UCSD-AML1 (cell line): ENCODE measurements around the gene UGT1A9.
"Not testable (repeated sequence)": the region's sequence is repeated elsewhere in the genome, so short reads cannot be mapped to it uniquely, and the experiment has no call there.

Experiments used
- DNase-seq: peaks from one replicate; lab custom pipeline; 2025; ENCODE audit not compliant: unreplicated experiment; lab: John Stamatoyannopoulos, UW

UGT1A9 gene

DNA sequence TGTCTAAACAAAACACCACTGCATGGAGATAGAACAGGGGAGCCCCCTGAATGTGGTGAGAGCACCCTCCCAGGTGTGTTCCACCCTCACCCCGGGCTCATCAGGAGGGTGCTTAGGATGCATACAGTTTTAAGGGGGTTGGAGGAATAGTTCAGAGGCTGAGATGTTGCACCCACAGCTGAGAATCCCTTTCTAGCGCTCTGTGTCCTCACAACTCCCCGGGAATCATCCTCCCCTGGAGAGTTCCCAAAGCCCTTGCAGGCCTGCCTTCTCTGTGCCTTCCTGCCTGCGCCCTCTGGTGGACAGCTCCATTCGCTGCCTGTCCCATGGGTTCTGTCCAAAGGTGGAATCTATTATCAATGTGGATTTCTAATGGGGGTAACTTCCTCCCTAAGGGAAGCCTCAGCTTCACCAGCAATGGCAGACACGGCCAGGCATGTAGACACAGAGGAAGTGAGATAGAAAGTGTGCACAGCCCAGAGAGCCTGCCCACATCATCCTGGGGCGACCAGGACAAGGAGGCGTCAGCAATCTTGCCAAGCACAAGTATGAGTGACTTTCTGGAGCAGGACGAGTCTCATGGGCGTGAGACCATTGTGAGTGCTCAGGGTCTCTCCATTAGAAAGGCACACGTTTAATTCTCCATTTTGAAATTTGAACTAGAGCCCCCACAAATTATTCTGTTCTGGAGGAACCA is 39.8 kb downstream of the UGT1A9 start:
- DNase-seq, result peak; percentile 70

DNA sequence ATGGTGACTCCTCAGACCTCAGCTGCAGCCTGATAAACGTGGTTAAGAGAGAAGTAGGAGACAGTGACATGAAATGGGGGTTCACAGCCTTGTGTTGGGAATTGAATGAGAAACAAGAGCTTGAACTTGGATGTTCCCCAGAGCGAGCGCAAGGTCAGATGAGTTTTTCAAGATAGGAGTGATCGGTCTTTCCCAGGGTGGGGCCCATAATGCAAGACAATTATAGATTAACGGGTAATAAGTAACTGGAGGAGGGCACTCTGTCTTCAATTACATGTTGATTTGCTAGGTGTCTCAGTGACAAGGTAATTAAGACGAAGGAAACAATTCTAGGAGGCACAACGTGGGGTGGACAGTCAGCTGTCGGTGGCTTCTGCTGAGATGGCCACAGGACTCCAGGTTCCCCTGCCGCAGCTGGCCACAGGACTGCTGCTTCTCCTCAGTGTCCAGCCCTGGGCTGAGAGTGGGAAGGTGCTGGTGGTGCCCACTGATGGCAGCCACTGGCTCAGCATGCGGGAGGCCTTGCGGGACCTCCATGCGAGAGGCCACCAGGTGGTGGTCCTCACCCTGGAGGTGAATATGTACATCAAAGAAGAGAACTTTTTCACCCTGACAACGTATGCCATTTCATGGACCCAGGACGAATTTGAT is 41.0 kb downstream of the UGT1A9 start, which contains the start of gene UGT1A5:
Gene UGT1A5 (plus strand): TSS at position 297 of the 651 bp plus-strand sequence. CDS start 85 bp downstream, at position 382.
- DNase-seq, result no peak

DNA sequence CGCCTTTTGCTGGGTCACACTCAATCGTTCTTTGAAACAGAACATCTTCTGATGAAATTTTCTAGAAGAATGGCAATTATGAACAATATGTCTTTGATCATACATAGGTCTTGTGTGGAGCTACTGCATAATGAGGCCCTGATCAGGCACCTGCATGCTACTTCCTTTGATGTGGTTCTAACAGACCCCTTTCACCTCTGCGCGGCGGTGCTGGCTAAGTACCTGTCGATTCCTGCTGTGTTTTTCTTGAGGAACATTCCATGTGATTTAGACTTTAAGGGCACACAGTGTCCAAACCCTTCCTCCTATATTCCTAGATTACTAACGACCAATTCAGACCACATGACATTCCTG is 41.5 kb downstream of the UGT1A9 start:
- no peak for DNase-seq

DNA sequence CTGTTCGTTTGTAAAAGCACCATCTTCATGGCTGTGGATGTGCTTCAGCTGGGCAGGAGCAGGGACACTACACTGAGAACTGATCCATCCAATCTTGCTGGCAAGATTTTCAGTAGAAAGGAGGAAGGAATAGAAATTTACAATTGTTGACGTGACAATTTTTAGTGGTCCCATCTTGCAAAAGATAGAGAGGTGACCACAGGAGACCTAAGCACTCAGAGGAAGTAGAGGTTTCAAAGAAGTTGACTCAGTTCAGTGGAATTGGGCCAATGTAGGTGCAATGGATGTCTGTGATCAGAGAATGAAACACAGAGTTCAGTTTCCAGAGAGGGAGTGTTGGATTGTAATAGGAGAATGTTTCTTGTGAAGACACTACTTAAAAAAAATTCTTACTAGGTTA is 42.4 kb downstream of the UGT1A9 start:
- no peak for DNase-seq

DNA sequence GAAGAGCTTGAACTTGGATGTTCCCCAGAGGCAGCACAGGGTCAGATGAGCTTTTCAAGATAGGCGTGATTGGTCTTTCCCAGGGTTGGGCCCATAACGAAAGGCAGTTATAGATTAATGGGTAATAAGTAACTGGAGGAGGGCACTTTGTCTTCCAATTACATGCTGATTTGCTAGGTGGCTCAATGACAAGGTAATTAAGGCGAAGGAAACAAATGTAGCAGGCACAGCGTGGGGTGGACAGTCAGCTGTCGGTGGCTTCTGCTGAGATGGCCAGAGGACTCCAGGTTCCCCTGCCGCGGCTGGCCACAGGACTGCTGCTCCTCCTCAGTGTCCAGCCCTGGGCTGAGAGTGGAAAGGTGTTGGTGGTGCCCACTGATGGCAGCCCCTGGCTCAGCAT is 46.9 kb downstream of the UGT1A9 start, which contains the start of gene UGT1A4:
Gene UGT1A4 (plus strand): TSS at position 185 of the 400 bp plus-strand sequence. CDS start 85 bp downstream, at position 270.
- DNase-seq, result no peak

DNA sequence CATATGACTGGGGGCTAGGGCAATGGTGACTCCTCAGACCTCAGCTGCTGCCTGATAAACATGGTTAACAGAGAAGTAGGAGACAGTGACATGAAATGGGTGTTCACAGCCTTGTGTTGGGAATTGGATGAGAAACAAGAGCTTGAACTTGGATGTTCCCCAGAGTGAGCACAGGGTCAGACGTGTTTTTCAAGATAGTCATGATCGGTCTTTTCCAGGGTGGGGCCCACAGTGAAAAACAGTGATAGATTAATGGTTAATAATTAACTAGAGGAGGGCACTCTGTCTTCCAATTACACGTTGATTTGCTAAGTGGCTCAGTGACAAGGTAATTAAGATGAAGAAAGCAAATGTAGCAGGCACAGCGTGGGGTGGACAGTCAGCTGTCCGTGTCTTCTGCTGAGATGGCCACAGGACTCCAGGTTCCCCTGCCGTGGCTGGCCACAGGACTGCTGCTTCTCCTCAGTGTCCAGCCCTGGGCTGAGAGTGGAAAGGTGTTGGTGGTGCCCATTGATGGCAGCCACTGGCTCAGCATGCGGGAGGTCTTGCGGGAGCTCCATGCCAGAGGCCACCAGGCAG is 57.1 kb downstream of the UGT1A9 start, which contains the start of gene UGT1A3:
Gene UGT1A3 (plus strand): TSS at position 320 of the 579 bp plus-strand sequence. CDS start 85 bp downstream, at position 405.
- no peak for DNase-seq

DNA sequence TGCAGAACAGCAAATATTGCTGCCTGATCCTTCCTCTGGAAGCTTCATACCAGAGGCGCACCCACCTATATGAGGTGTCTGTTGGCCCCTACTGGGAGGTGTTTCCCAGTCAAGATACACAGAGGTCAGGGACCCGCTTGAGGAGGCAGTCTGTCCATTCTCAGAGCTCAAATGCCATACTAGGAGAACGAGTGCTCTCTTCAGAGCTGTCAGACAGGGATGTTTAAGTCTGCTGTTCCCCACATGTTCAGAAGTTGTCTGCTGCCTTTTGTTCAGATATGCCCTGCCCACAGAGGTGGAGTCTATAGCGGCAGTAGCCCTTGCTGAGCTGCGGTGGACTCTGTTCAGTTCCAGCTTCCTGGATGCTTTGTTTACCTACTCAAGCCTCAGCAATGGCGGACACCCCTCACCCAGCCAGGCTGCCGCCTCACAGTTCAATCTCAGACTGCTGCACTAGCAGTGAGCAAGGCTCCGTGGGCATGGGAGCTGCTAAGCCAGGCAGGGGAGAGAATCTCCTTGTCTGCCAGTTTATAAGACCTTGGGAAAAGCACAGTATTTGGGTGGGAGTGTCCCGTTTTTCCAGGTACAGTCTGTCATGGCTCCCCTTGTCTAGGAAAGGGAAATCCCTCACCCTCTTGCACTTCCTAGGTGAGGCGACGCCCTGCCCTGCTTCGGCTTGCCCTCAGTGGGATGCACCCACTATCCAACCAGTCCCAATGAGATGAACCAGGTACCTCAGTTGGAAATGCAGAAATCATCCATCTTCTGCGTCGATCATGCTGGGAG is 65.4 kb downstream of the UGT1A9 start:
- DNase-seq, result not testable (repeated sequence)

DNA sequence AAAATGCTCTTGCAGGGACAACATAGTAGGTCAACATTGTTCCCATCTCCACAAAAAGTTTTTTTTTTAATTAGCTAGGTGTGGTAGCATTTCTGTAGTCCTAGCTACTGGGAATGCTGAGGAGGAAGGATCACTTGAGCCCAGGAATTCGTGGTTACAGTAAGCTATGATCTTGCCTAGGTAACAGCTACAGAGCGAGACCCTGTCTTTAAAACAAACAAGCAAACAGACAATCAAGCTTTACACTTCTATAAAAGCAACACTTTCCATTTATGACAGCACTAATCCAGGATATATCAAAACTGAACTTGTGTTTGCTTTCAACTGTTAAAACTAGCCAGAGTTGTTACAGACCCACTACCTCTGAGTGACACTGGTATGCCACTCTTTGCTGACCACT is 69.2 kb downstream of the UGT1A9 start:
- no peak for DNase-seq

DNA sequence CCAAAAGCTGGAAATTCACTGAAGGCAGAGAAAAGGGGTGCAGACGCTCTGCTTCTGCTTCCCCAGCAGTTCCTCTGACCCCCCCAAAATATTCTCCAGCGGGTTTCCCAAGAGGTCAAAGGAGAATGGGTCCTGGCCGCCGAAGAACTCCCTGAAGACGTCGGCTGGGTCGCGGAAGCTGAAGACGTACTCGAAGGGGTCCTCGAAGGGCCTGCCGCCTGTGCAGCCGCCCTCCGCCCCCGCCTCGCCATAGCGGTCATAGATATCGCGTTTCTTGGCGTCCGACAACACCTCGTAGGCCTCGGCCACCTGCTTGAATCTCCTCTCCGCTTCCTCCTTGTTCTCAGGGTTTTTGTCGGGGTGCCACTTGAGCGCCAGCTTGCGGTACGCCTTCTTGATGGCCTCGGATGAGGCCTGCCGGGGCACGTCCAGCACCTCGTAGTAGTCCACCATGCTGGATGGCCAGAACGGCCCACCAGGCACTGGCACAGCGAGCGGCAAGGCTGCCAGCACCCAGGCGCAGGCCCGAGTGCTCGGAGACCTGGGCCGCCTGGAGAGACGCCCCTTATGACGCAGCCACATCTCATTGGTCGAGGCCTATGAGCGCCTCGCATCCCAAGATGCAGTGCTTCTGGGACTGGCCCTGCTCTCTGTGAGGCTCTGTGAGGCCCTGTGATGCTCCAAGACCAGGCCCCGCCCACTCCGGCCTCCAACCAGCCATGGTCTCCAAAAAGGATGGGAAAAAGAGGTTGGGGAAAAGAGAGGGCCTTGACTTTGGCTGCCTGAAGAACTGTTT is 72.0 kb downstream of the UGT1A9 start:
- no peak for DNase-seq

DNA sequence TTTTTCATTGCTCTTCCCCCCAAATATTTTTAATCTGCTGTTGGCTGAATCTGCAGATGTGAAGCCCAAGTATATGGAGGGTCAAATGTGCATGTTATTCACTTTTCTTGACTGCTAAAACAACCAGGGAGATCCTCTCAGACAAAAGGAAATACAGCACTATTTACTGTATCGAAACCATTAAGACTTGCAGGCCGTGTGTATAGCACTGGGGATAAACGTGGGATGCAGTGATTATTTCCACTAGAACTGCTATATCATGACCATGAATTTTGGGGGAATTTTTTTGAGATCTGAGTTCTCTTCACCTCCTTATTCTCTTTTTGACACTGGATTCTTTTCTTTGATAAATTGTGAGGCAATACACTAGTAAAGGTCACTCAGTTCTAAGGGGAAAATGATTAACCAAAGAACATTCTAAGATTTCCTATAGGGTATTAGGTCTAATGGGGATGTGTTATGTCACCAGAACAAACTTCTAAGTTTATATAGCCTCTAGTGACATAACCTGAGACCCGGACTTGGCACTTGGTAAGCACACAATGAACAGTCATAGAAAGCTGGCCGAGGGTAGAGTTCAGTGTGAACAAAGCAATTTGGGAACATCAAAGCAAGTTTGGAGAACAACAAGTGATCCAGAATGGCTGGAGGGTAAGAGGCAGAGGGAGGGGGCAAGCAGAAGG is 73.5 kb downstream of the UGT1A9 start:
- DNase-seq, result no peak

DNA sequence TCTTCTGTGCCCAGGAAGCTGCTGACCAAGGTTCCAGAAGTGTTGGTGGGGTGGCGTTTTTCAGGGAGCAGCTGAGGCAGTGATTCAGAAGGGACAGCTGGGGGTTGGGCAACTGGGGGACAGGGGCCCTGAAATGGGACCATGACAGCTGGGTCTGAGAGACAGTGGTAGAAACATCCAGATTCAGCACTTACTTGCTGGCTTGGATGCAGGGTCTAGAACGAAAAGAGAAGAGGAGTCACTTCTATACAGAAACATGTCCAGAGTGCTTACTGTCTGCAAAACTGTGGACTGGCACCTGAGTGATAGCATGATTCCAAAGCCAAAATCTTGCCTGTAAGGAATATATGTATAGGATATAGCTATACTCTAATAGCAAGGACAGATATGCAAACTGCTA is 74.1 kb downstream of the UGT1A9 start:
- DNase-seq, result not testable (repeated sequence)

DNA sequence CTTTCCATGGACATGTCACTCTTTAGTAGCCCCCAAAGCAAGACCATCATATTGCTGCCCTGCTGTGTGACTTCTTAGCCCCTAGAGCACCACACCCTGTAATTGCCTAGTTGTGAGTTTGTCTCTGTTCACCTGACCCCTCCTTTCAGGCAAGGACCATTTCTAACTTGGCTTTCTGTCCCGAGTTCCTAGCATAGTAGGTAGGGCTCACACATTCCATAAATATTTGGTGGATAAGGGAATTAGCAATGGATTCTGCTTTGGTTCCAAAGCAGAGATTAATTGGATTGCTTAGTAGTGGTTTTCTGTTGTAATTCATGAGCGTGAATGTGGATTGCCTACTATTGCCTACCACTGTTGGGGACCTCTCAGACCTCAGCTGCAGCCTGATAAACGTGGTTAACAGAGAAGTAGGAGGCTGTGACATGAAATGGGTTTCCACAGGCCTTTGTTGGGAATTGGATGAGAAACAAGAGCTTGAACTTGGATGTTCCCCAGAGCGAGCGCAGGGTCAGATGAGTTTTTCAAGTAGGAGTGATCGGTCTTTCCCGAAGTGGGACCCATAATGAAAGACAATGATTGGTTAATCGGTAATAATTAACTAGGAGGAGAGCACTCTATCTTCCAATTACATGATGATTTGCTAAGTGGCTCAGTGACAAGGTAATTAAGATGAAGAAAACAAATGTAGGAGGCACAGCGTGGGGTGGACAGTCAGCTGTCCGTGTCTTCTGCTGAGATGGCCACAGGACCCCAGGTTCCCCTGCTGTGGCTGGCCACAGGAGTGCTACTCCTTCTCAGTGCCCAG is 75.0 kb downstream of the UGT1A9 start:
- DNase-seq, result no peak

DNA sequence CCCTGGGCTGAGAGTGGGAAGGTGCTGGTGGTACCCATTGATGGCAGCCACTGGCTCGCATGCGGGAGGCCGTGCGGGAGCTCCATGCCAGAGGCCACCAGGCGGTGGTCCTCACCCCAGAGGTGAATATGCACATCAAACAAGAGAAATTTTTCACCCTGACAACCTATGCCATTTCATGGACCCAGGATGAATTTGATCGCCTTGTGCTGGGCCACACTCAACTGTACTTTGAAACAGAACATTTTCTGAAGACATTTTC is 75.5 kb downstream of the UGT1A9 start:
- DNase-seq, result no peak

DNA sequence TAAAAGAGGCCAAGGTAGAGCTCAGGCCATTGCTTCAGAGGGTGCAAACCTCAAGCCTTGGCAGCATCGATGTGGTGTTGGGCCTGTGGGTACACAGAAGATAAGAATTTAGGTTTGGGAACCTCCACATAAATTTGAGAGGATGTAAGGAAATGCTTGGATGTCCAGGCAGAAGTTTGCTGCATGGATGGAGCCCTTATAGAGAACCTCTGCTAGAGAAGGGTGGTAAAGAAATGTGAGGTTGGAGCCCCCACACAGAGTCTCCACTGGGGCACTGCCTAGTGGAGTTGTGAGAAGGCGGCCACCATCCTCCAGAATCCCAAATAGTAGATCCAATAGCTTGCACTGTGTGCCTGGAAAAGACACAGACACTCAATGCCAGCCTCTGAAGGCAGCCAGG is 79.0 kb downstream of the UGT1A9 start:
- DNase-seq, result not testable (repeated sequence)

DNA sequence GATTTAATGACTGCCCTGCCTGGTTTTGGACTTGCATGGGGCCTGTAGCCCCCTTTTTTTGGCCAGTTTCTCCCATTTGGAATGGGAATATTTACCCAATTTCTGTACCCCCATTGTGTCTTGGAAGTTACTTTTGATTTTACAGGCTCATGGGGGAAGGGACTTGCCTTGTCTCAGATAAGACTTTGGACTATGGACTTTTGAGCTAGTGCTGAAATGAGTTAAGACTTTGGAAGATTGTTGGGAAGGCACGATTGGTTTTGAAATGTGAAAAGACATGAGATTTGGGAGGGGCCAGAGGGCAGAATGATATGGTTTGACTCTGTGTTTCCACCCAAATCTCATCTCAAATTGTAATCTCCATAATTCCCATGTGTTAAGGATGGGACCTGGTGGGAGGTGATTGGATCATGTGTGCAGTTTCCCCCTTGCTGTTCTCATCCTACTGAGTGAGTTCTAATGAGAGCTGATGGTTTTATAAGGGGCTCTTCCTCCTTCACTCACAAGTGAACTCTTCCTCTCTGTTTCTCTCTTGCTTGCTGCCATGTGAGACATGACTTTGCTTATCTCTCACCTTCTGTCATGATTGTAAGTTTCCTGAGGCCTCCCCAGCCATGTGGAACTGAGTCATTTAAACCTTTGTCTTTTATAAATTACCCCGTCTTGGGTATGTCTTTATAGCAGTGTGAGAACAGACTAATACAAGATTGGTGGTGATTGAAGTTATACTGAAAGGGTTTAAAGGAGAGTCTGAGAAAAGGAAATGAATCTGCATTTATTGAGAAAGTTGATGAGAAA is 79.7 kb downstream of the UGT1A9 start:
- DNase-seq, result not testable (repeated sequence)

DNA sequence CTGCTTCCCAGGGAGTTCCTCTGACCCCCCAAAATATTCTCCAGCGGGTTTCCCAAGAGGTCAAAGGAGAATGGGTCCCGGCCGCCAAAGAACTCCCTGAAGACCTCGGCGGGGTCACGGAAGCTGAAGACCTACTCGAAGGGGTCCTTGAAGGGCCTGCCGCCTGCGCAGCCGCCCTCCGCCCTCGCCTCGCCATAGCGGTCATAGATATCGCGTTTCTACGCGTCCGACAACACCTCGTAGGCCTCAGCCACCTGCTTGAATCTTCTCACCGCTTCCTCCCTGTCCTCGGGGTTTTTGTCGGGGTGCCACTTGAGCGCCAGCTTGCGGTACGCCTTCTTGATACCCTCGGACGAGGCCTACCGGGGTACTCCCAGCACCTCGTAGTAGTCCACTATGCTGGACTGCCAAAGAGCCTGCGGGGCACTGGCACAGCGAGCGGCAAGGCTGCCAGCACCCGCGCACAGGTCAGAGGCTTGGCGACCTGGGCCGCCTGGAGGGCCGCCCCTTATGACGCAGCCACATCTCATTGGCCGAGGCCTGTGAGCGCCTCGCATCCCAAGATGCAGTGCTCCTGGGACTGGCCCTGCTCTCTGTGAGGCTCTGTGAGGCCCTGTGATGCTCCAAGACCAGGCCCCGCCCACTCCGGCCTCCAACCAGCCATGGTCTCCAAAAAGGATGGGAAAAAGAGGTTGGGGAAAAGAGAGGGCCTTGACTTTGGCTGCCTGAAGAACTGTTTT is 83.3 kb downstream of the UGT1A9 start:
- no peak for DNase-seq

DNA sequence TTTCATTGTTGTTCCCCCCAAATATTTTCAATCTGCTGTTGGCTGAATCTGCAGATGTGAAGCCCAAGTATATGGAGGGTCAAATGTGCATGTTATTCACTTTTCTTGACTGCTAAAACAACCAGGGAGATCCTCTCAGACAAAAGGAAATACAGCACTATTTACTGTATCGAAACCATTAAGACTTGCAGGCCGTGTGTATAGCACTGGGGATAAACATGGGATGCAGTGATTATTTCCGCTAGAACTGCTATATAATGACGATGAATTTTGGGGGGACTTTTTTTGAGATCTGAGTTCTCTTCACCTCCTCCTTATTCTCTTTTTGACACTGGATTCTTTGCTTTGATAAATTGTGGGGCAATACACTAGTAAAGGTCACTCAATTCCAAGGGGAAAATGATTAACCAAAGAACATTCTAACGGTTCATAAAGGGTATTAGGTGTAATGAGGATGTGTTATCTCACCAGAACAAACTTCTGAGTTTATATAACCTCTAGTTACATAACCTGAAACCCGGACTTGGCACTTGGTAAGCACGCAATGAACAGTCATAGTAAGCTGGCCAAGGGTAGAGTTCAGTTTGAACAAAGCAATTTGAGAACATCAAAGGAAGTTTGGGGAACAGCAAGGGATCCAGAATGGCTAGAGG is 84.9 kb downstream of the UGT1A9 start:
- DNase-seq, result no peak
